ENCODE results near the gene CELF2. TPM values are rescaled to one million over a fixed set of nuclear protein-coding genes. Genes with fewer than 3 reads are reported as not detected.

The CELF2 gene
- total and polyA plus RNA-seq, 2 experiments from 2014 or later, result 16.6 to 26.9 TPM

DNA sequence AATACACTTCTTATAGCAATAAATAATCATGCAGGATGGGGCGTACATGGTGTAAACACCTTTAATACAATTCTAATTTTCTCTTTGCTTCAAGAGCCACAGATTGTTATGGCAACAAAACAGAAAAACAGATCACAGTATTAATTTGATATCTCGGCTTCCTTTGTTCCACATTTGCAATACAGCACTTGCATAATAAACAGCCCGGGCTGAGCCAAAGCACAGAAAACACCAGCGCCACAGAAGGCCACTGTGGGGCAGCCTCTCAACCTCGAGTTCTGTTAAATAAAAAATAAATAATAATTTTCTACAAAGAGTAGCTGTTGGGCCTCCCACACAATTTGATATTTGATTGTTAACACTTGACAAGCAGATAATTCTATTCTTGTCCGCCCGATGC, 337.9 kb downstream of the CELF2 start:
- Histone ChIP-seq H3K36me3 (replicated peaks; ENCODE audit: insufficient read depth, low read depth) (no peaks in the 10 kb centered on the region), H3K27me3 (no peaks in the 10 kb centered on the region), H4K20me1 (ENCODE audit: insufficient read depth, poor library complexity, severe bottlenecking) (no peaks in the 10 kb centered on the region), H3K4me3 (no peak overlapping the region), H3K4me2 (no peak overlapping the region), H3K27ac (no peak overlapping the region), H3K4me1 (ENCODE audit: insufficient read depth) (no peaks in the 10 kb centered on the region), H2AFZ (no peak overlapping the region), H3K9me2 (replicated peaks; ENCODE audit: insufficient read depth) (no peaks in the 10 kb centered on the region), H3K9me3 (ENCODE audit: low read depth) (no peaks in the 10 kb centered on the region), H3K79me2 (no peaks in the 10 kb centered on the region)
- TF ChIP-seq EZH2 (IDR thresholded peaks at IDR 0.05; ENCODE audit: borderline replicate concordance) (no peak), EZH2phosphoT487 (IDR thresholded peaks at IDR 0.05; ENCODE audit: low read depth, severe bottlenecking, unreplicated experiment) (no peak)
- TF ChIP-seq, protein P1, sequence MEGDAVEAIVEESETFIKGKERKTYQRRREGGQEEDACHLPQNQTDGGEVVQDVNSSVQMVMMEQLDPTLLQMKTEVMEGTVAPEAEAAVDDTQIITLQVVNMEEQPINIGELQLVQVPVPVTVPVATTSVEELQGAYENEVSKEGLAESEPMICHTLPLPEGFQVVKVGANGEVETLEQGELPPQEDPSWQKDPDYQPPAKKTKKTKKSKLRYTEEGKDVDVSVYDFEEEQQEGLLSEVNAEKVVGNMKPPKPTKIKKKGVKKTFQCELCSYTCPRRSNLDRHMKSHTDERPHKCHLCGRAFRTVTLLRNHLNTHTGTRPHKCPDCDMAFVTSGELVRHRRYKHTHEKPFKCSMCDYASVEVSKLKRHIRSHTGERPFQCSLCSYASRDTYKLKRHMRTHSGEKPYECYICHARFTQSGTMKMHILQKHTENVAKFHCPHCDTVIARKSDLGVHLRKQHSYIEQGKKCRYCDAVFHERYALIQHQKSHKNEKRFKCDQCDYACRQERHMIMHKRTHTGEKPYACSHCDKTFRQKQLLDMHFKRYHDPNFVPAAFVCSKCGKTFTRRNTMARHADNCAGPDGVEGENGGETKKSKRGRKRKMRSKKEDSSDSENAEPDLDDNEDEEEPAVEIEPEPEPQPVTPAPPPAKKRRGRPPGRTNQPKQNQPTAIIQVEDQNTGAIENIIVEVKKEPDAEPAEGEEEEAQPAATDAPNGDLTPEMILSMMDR (IDR thresholded peaks at IDR 0.05; ENCODE audit: poor library complexity), result no peak
- DNase-seq (ENCODE audit: low spot score), result no peak
- WGBS (ENCODE audit: low lambda C conversion rate, missing lambda C conversion rate), result 89% methylated on average over 7 of the region's 7 CpGs

DNA sequence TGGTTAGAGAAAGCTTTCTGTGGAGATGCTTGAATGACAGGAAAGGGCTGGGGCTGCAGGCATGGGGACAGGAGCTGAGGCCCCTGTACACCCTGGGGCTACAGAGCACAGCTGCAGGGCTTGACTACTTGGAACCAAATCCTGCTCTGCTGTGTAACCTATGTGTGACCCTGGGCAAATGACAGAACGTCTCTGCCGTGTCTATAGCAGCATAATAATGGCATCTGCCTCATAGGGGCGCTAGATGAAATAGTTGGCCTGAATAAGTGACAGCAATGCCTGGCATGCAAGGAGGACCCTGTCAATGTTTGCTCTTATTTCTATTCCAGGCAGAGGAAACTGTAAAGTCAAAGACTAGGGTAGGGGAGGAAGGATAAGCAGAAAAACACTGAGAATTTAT, 339.8 kb downstream of the CELF2 start:
- no peaks in the 10 kb centered on the region for H3K4me1 ChIP-seq (ENCODE audit: insufficient read depth)
- TF ChIP-seq EZH2 (IDR thresholded peaks at IDR 0.05; ENCODE audit: borderline replicate concordance), result no peak
- TF ChIP-seq, protein P1 (IDR thresholded peaks at IDR 0.05; ENCODE audit: poor library complexity), result no peak
- WGBS (ENCODE audit: low lambda C conversion rate, missing lambda C conversion rate), result 66% methylated on average over 3 of the region's 3 CpGs

GRCh38 chr10:11358011-11358410, 340.3 kb downstream of the CELF2 start:
- Histone ChIP-seq H4K20me1 (ENCODE audit: insufficient read depth, poor library complexity, severe bottlenecking) (no peaks in the 10 kb centered on the region), H3K4me3 (no peak overlapping the region), H3K27me3 (no peaks in the 10 kb centered on the region), H3K4me1 (ENCODE audit: insufficient read depth) (no peaks in the 10 kb centered on the region), H3K36me3 (replicated peaks; ENCODE audit: insufficient read depth, low read depth) (no peaks in the 10 kb centered on the region), H3K27ac (no peak overlapping the region), H2AFZ (no peak overlapping the region), H3K79me2 (no peaks in the 10 kb centered on the region), H3K9me2 (replicated peaks; ENCODE audit: insufficient read depth) (no peaks in the 10 kb centered on the region), H3K9me3 (ENCODE audit: low read depth) (no peaks in the 10 kb centered on the region), H3K4me2 (no peak overlapping the region)
- no peak for TF ChIP-seq EZH2phosphoT487 (IDR thresholded peaks at IDR 0.05; ENCODE audit: low read depth, severe bottlenecking, unreplicated experiment)
- TF ChIP-seq EZH2 (IDR thresholded peaks at IDR 0.05; ENCODE audit: borderline replicate concordance), result no peak
- TF ChIP-seq, protein P1 (IDR thresholded peaks at IDR 0.05; ENCODE audit: poor library complexity), result no peak
- WGBS (ENCODE audit: low lambda C conversion rate, missing lambda C conversion rate), result 70% methylated on average over 3 of the region's 3 CpGs
- DNase-seq (ENCODE audit: low spot score), result no peak

More for the DNA sequence above, 339.8 kb downstream of the CELF2 start:
- Histone ChIP-seq H3K4me3 (no peak overlapping the region), H3K9me2 (replicated peaks; ENCODE audit: insufficient read depth) (no peaks in the 10 kb centered on the region), H3K27me3 (no peaks in the 10 kb centered on the region), H3K79me2 (no peaks in the 10 kb centered on the region), H3K9me3 (ENCODE audit: low read depth) (no peaks in the 10 kb centered on the region), H4K20me1 (ENCODE audit: insufficient read depth, poor library complexity, severe bottlenecking) (no peaks in the 10 kb centered on the region), H3K36me3 (replicated peaks; ENCODE audit: insufficient read depth, low read depth) (no peaks in the 10 kb centered on the region), H3K4me2 (no peak overlapping the region), H3K27ac (no peak overlapping the region), H2AFZ (no peak overlapping the region)
- DNase-seq (ENCODE audit: low spot score), result no peak

Data from hepatocyte (in vitro differentiated cells).